Sigmoid colon (tissue), 7 donors: ENCODE data around the gene EIF4EBP2. TPM values are rescaled to one million over a fixed set of nuclear protein-coding genes. Genes with fewer than 3 reads are reported as not detected.

Experiments used
- DNase-seq: peaks from one replicate; pipeline ENCODE4 v3.0.0-alpha.2; 2019
- H3K27ac ChIP-seq, 4 donors: fragments of 200-600 bp; sonication (generic); one replicate each; pipeline ENCODE4 v1.5.1; 2016 to 2019; ENCODE audit warnings: mild to moderate bottlenecking in 1 of 4
- H3K27me3 ChIP-seq, 3 donors: fragments of 200-600 bp; sonication (generic); one replicate each; pipeline ENCODE4 v1.5.1; 2019; ENCODE audit warnings: mild to moderate bottlenecking in 1 of 3
- H3K36me3 ChIP-seq, 4 donors: fragments of 200-600 bp; sonication (generic); one replicate each; pipeline ENCODE4 v1.5.1; 2016 to 2019
- H3K4me1 ChIP-seq, 4 donors: fragments of 200-600 bp; sonication (generic); one replicate each; pipeline ENCODE4 v1.5.1; 2017 to 2019
- H3K4me3 ChIP-seq, 4 donors: fragments of 200-600 bp; sonication (generic); one replicate each; pipeline ENCODE4 v1.5.1; 2017 to 2019; ENCODE audit warnings: mild to moderate bottlenecking in 2 of 4, moderate library complexity in 1 of 4
- H3K9me3 ChIP-seq, 4 donors: fragments of 200-600 bp in 3 of 4; sonication (generic) in 3 of 4; one replicate each; pipeline versions ENCODE4 v1.5.1 to v1.6.1; 2013 to 2019
- EP300 ChIP-seq, 4 donors: sonication (generic); formaldehyde crosslinking; IDR thresholded peaks; one replicate each; pipeline ENCODE4 v1.6.1; 2017; ENCODE audit warnings: antibody characterized with exemption in 4 of 4
- POLR2A ChIP-seq, 2 donors: fragments of 450-650 bp; IDR thresholded peaks; one replicate each; pipeline ENCODE4 v1.6.1; 2016; ENCODE audit warnings: antibody characterized with exemption in 2 of 2, mild to moderate bottlenecking in 2 of 2, moderate library complexity in 2 of 2
- POLR2AphosphoS5 ChIP-seq, 4 donors: sonication (generic); formaldehyde crosslinking; IDR thresholded peaks; one replicate each; pipeline ENCODE4 v1.6.1; 2017; ENCODE audit warnings: antibody characterized with exemption in 4 of 4
- WGBS, 2 donors: extraction: QIAGEN DNeasy Blood & Tissue Kit; methylation state at CpG; one replicate each; pipeline ENCODE4 v1.1.7; 2013; 5-methylcytosine and 5-hydroxymethylcytosine counted together
- intact Hi-C: fragments of 100-400 bp; cut with DNase I; formaldehyde crosslinking; loops from one replicate; pipeline ENCODE4 v1.15.1; 2023
- polyA plus RNA-seq, 3 donors: library from polyadenylated mRNA; stranded (reverse); fragments of 200-250 nt; gene quantifications; one replicate each; pipeline ENCODE4 v1.2.3, GENCODE V29; 2013
- total RNA-seq, 4 donors: library from RNA; depleted of rRNA; stranded (reverse); fragments of >200 nt; gene quantifications; one replicate each; pipeline ENCODE4 v1.1.0, GENCODE V29; 2016
- TF ChIP-seq, protein P1 (sequence below), 4 experiments: fragments of 450-650 bp in 3 of 4; fragments of 200-600 bp in 1 of 4; IDR thresholded peaks; one replicate each; pipeline ENCODE4 v1.5.1; 2016 to 2019; ENCODE audit warnings: antibody characterized with exemption in 4 of 4, mild to moderate bottlenecking in 3 of 4, moderate library complexity in 2 of 4
- donor health status: healthy with polysubstance abuse.
- donor health status: Bipolar disorder and iron deficiency.
- donor health status: healthy.

Gene EIF4EBP2
- total and polyA plus RNA-seq, 7 donors, result 34.7 to 102 (median 73.1) TPM

DNA sequence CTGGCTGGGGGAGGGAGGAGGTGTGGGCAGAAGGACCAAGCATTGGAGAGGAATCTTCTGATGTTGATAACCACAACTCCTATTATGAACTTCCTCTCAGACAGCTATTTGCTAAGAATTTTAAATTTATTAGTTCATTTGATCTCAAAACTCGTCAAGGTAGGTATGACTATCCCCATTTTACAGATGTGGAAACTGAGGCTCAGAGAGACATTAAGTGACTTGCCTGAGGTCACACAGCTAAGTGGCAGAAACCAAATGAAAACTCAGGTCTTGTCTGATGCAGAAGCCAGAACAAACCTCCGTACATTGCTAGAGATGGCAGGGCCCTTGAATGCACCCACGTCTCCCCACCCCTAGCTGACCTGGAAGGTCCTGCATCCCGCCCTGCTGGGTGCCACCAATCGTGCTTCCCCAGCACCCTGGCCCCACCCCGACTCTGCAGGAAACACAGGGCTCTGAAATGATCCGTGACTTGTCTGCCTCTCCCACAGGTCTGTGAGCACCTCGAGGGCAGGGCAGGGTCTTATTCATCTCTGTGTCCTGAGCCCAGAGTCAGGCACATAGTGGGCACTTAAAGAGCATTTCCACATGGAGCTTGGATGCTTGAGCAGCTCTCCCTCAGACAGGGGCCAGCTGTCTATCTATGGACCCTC is 69.0 kb downstream of the EIF4EBP2 start:
- no peak overlapping the region for H3K27ac ChIP-seq
- intact Hi-C loops, result no loop called here
- TF ChIP-seq EP300 (IDR thresholded peaks at IDR 0.05) (no peak), POLR2AphosphoS5 (IDR thresholded peaks at IDR 0.05) (no peak), POLR2A (IDR thresholded peaks at IDR 0.05) (no peak)
- TF ChIP-seq, protein P1, sequence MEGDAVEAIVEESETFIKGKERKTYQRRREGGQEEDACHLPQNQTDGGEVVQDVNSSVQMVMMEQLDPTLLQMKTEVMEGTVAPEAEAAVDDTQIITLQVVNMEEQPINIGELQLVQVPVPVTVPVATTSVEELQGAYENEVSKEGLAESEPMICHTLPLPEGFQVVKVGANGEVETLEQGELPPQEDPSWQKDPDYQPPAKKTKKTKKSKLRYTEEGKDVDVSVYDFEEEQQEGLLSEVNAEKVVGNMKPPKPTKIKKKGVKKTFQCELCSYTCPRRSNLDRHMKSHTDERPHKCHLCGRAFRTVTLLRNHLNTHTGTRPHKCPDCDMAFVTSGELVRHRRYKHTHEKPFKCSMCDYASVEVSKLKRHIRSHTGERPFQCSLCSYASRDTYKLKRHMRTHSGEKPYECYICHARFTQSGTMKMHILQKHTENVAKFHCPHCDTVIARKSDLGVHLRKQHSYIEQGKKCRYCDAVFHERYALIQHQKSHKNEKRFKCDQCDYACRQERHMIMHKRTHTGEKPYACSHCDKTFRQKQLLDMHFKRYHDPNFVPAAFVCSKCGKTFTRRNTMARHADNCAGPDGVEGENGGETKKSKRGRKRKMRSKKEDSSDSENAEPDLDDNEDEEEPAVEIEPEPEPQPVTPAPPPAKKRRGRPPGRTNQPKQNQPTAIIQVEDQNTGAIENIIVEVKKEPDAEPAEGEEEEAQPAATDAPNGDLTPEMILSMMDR (IDR thresholded peaks at IDR 0.05), result no peak
- H3K4me1 ChIP-seq, result peaks cover 0 to 16% (median 6%) of the 10 kb centered on the region in 4 donors
- no peak for DNase-seq
- H3K9me3 ChIP-seq, result no peaks in the 10 kb centered on the region
- 40 to 76% methylated on average over 8 of the region's 8 CpGs for WGBS, 2 donors
- no peaks in the 10 kb centered on the region for H3K36me3 ChIP-seq
- no peak overlapping the region for H3K4me3 ChIP-seq
- H3K27me3 ChIP-seq, result no peaks in the 10 kb centered on the region

DNA sequence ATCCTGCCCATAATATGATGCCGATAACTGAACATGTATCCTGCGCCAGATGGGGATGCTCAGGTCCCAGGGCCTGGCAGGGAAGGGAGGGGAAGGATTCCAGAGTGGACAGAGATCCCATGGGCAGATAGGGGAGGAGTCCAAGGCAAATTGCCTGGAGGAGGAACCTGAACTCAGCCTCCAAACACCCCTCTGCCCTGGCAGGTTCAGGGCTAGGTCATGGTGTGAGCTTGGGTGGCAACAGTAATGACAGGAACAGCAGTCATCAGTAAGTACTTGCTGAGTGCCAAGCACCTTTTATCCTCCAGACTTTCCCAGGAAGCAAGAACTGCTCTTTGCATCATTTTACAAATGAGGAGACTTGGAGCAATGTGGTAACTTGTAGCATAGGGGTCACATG is 70.8 kb downstream of the EIF4EBP2 start:
- intact Hi-C loops, result no loop called here
- no peak for DNase-seq
- Histone ChIP-seq H3K27ac (no peak overlapping the region), H3K4me3 (no peak overlapping the region), H3K4me1 (peaks cover 0 to 24% (median 18%) of the 10 kb centered on the region in 4 donors), H3K9me3 (no peaks in the 10 kb centered on the region), H3K27me3 (no peaks in the 10 kb centered on the region), H3K36me3 (no peaks in the 10 kb centered on the region)
- 93 to 94% methylated on average over 2 of the region's 2 CpGs for WGBS, 2 donors
- TF ChIP-seq POLR2A (IDR thresholded peaks at IDR 0.05), result no peak
- TF ChIP-seq POLR2AphosphoS5 (IDR thresholded peaks at IDR 0.05), result no peak
- TF ChIP-seq, protein P1 (IDR thresholded peaks at IDR 0.05), result no peak
- no peak for TF ChIP-seq EP300 (IDR thresholded peaks at IDR 0.05)

DNA sequence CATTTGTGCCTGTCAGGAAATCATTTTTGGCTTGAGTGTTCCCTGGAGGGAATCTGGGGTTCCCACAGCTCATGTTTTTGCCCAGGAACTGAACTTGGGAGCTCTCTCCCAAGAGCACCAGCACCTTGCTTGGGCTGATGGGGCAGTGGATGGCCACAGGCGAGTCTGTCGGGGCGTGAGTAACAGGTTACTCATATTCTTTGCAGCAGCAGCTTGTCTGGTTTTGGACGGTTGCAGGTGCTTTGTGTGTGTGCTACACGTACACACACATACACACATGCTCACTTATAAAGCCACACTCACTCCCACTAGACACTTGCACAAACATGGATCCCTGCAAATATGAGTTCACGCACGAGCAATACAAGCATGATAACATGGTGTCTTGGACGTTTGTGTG is 71.7 kb downstream of the EIF4EBP2 start:
- Histone ChIP-seq H3K27ac (no peak overlapping the region), H3K4me3 (no peak overlapping the region), H3K36me3 (no peaks in the 10 kb centered on the region), H3K27me3 (no peaks in the 10 kb centered on the region), H3K4me1 (peaks cover 0 to 33% (median 26%) of the 10 kb centered on the region in 4 donors), H3K9me3 (no peaks in the 10 kb centered on the region)
- DNase-seq, result no peak
- intact Hi-C loops, result no loop called here
- WGBS, 2 donors, result 77 to 88% methylated on average over 8 of the region's 8 CpGs
- TF ChIP-seq, protein P1 (IDR thresholded peaks at IDR 0.05), result no peak
- TF ChIP-seq EP300 (IDR thresholded peaks at IDR 0.05) (no peak), POLR2A (IDR thresholded peaks at IDR 0.05) (no peak), POLR2AphosphoS5 (IDR thresholded peaks at IDR 0.05) (no peak)

DNA sequence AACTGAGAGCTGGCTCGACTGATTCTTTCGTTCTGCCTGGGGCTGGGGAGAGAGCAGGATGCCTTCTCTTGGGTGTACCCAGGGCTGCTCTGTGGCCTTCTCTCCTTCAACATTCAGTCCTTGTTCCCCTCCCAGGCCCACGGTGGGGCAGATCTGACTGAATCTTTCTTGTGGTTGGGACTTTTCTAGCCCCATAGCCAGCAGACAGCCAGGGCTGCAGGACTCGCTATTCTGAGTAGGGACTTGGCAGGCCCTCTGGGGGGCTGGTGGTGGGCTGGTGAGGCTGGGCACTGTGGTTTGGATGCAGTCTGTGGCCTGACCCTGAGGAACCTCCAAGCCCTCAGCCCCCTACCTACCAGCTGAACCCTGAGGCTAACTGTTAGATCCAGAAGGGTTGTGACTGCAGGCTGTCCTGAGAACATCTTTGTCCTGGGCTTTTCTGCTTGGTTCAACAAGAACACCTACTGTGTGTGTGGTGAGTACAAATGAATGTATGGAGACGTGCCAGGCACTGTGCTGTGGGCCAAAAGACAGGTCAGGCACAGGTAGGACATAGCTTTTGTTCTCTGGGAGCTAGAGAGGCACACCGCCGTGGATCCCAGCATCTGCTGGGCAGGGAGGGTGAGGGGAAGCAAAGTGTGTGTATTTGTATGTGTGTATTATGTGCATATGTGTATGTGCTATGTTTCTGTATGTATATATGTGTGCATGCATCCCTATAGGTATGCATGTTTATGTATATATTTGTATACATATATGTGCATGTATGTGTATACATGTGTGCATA is 72.5 kb downstream of the EIF4EBP2 start:
- peaks cover 0 to 40% (median 34%) of the 10 kb centered on the region in 4 donors for H3K4me1 ChIP-seq
- H3K36me3 ChIP-seq, result no peaks in the 10 kb centered on the region
- intact Hi-C loops, result no loop called here
- 63 to 72% methylated on average over 7 of the region's 7 CpGs for WGBS, 2 donors
- DNase-seq, result no peak
- no peaks in the 10 kb centered on the region for H3K9me3 ChIP-seq
- no peaks in the 10 kb centered on the region for H3K27me3 ChIP-seq
- TF ChIP-seq POLR2AphosphoS5 (IDR thresholded peaks at IDR 0.05) (no peak), EP300 (IDR thresholded peaks at IDR 0.05) (no peak), POLR2A (IDR thresholded peaks at IDR 0.05) (no peak)
- TF ChIP-seq, protein P1 (IDR thresholded peaks at IDR 0.05), result no peak
- no peak overlapping the region for H3K4me3 ChIP-seq
- H3K27ac ChIP-seq, result no peak overlapping the region
